ENCODE data around the gene SPATA31C2. TPM values are rescaled to one million over a fixed set of nuclear protein-coding genes. Genes with fewer than 3 reads are reported as not detected.

Gene SPATA31C2
- polyA plus RNA-seq, 1 donor (not counting 4 experiments of a cell fraction or from before 2014, with no cell fraction given) = not detected

- Histone ChIP-seq H3K9me1 (ENCODE audit: control insufficient read depth, extremely low read depth, insufficient read depth, low read length) (no peaks in the 10 kb centered on the region), H3K27ac (ENCODE audit: control insufficient read depth, insufficient read depth, low read length) (no peak overlapping the region), H3K4me3 (ENCODE audit: control insufficient read depth in 2 of 3, extremely low read depth in 1 of 3, insufficient read depth in 2 of 3, low read depth in 1 of 3, low read length in 3 of 3) (no peak overlapping the region), H2AFZ (ENCODE audit: control insufficient read depth, low read length) (no peak overlapping the region), H3K27me3 (ENCODE audit: control insufficient read depth, extremely low read depth, insufficient read depth, low read length) (no peaks in the 10 kb centered on the region), H4K20me1 (ENCODE audit: control insufficient read depth, extremely low read depth, insufficient read depth, low read length) (no peaks in the 10 kb centered on the region), H3K4me1 (ENCODE audit: control insufficient read depth, extremely low read depth, insufficient read depth, low read length) (peaks cover 3% of the 10 kb centered on the region), H3K36me3 (ENCODE audit: control insufficient read depth in 2 of 2, extremely low read depth in 1 of 2, insufficient read depth in 2 of 2, low read length in 2 of 2) (no peaks in the 10 kb centered on the region), H3K4me2 (ENCODE audit: control insufficient read depth, extremely low read depth, insufficient read depth, low read depth, low read length) (no peak overlapping the region), H3K9ac (ENCODE audit: control insufficient read depth, extremely low read depth, insufficient read depth, low read length) (no peak overlapping the region), H3K79me2 (ENCODE audit: control insufficient read depth, insufficient read depth, low read length) (no peaks in the 10 kb centered on the region), H3K9me3 (ENCODE audit: control insufficient read depth, low read depth, low read length) (no peaks in the 10 kb centered on the region)
- FAIRE-seq (no peak), DNase-seq (ENCODE audit: low read depth, low spot score) (no peak)
- dilution Hi-C loops (cut with MboI; ENCODE audit: extremely low pct_ligation_motif_present, low sequenced_read_pairs) = no loop called here
- no peak for TF ChIP-seq CTCF (optimal IDR thresholded peaks at IDR 0.05 in 1 of 3, IDR thresholded peaks at IDR 0.05 in 1 of 3, conservative IDR thresholded peaks at IDR 0.05 in 1 of 3; ENCODE audit: extremely low read depth in 1 of 3, insufficient read depth in 2 of 3, low read length in 3 of 3)
- TF ChIP-seq EZH2 (IDR thresholded peaks at IDR 0.05; ENCODE audit: low read length) = no peak
These were observed 50.4 kb downstream of the SPATA31C2 start for GRCh38 chr9:88087906-88088305.

- H3K9me1 ChIP-seq (ENCODE audit: control insufficient read depth, extremely low read depth, insufficient read depth, low read length) = no peaks in the 10 kb centered on the region
- no peaks in the 10 kb centered on the region for H3K9me3 ChIP-seq (ENCODE audit: control insufficient read depth, low read depth, low read length)
- no peak overlapping the region for H3K27ac ChIP-seq (ENCODE audit: control insufficient read depth, insufficient read depth, low read length)
- DNase-seq (ENCODE audit: low read depth, low spot score) (peak; percentile 9), FAIRE-seq (no peak)
- H3K79me2 ChIP-seq (ENCODE audit: control insufficient read depth, insufficient read depth, low read length) = no peaks in the 10 kb centered on the region
- no peaks in the 10 kb centered on the region for H3K36me3 ChIP-seq (ENCODE audit: control insufficient read depth in 2 of 2, extremely low read depth in 1 of 2, insufficient read depth in 2 of 2, low read length in 2 of 2)
- H2AFZ ChIP-seq (ENCODE audit: control insufficient read depth, low read length) = no peak overlapping the region
- H3K4me2 ChIP-seq (ENCODE audit: control insufficient read depth, extremely low read depth, insufficient read depth, low read depth, low read length) = no peak overlapping the region
- no peak overlapping the region for H3K4me3 ChIP-seq (ENCODE audit: control insufficient read depth in 2 of 3, extremely low read depth in 1 of 3, insufficient read depth in 2 of 3, low read depth in 1 of 3, low read length in 3 of 3)
- no peak for TF ChIP-seq EZH2 (IDR thresholded peaks at IDR 0.05; ENCODE audit: low read length)
- no peak for TF ChIP-seq CTCF (optimal IDR thresholded peaks at IDR 0.05 in 1 of 3, IDR thresholded peaks at IDR 0.05 in 1 of 3, conservative IDR thresholded peaks at IDR 0.05 in 1 of 3; ENCODE audit: extremely low read depth in 1 of 3, insufficient read depth in 2 of 3, low read length in 3 of 3)
- H3K27me3 ChIP-seq (ENCODE audit: control insufficient read depth, extremely low read depth, insufficient read depth, low read length) = no peaks in the 10 kb centered on the region
- dilution Hi-C loops (cut with MboI; ENCODE audit: extremely low pct_ligation_motif_present, low sequenced_read_pairs) = no loop called here
- H4K20me1 ChIP-seq (ENCODE audit: control insufficient read depth, extremely low read depth, insufficient read depth, low read length) = no peaks in the 10 kb centered on the region
- H3K9ac ChIP-seq (ENCODE audit: control insufficient read depth, extremely low read depth, insufficient read depth, low read length) = no peak overlapping the region
- H3K4me1 ChIP-seq (ENCODE audit: control insufficient read depth, extremely low read depth, insufficient read depth, low read length) = peaks cover 3% of the 10 kb centered on the region
These were observed 52.8 kb downstream of the SPATA31C2 start for GRCh38 chr9:88085476-88085875.

Data from keratinocyte (primary cell).